NCI-H2196 (cell line): ENCODE data around the gene HADHA.
"Not testable (repeated sequence)": the region's sequence is repeated elsewhere in the genome, so short reads cannot be mapped to it uniquely, and the experiment has no call there.

Experiments used
- DNase-seq: peaks from one replicate; lab custom pipeline; 2025; ENCODE audit not compliant: unreplicated experiment; lab: John Stamatoyannopoulos, UW

The HADHA gene

GRCh38 chr2:26176279-26176615 lies 68.2 kb downstream of the HADHA start:
- DNase-seq, result no peak

- DNase-seq, result no peak
Measured at GRCh38 chr2:26175466-26176278, 68.8 kb downstream of the HADHA start.

GRCh38 chr2:26174691-26175465 lies 69.6 kb downstream of the HADHA start:
- DNase-seq, result no peak

- no peak for DNase-seq
Measured at GRCh38 chr2:26173776-26174482, 70.5 kb downstream of the HADHA start.

- no peak for DNase-seq
Measured at GRCh38 chr2:26172871-26173775, 71.3 kb downstream of the HADHA start, which contains the start of gene GAREM2. Gene GAREM2, plus strand, starts transcription at chr2:26173088. Its CDS starts 133 bp downstream, at chr2:26173221.

- DNase-seq, result no peak
Measured at GRCh38 chr2:26172189-26172870, 72.1 kb downstream of the HADHA start.

GRCh38 chr2:26170795-26171194 lies 73.6 kb downstream of the HADHA start:
- DNase-seq, result no peak

GRCh38 chr2:26169681-26170414 lies 74.6 kb downstream of the HADHA start:
- DNase-seq, result no peak

- DNase-seq, result no peak
Measured at GRCh38 chr2:26169226-26169625, 75.2 kb downstream of the HADHA start.

- no peak for DNase-seq
Measured at GRCh38 chr2:26168785-26169184, 75.6 kb downstream of the HADHA start.

GRCh38 chr2:26166541-26166940 lies 77.9 kb downstream of the HADHA start:
- DNase-seq, result not testable (repeated sequence)

- no peak for DNase-seq
Measured at GRCh38 chr2:26165403-26165802, 79.0 kb downstream of the HADHA start.

GRCh38 chr2:26164641-26165211 lies 79.7 kb downstream of the HADHA start:
- DNase-seq, result no peak

GRCh38 chr2:26164231-26164630 lies 80.2 kb downstream of the HADHA start:
- no peak for DNase-seq

GRCh38 chr2:26162963-26163362 lies 81.5 kb downstream of the HADHA start:
- DNase-seq, result no peak

GRCh38 chr2:26161926-26162325 lies 82.5 kb downstream of the HADHA start:
- no peak for DNase-seq

GRCh38 chr2:26157580-26157979 lies 86.9 kb downstream of the HADHA start:
- DNase-seq, result no peak

- no peak for DNase-seq
Measured at GRCh38 chr2:26150243-26150642, 94.2 kb downstream of the HADHA start.

GRCh38 chr2:26148501-26148900 lies 95.9 kb downstream of the HADHA start:
- DNase-seq, result no peak
